Progenitor cell of endocrine pancreas (in vitro differentiated cells): ENCODE data around the gene ITGB2. TPM values are rescaled to one million over a fixed set of nuclear protein-coding genes. Genes with fewer than 3 reads are reported as not detected.

ENCODE experiments used
- DNase-seq: peaks from one replicate; pipeline ENCODE4 v3.0.0; 2021; ENCODE audit warnings: low spot score; ENCODE audit not compliant: unreplicated experiment
- H3K27ac Mint-ChIP-seq: 2 replicates; pipeline ENCODE4 v1.8.0; 2021; ENCODE audit warnings: mild to moderate bottlenecking, moderate library complexity, mixed read lengths
- H3K27me3 Mint-ChIP-seq: 2 replicates; pipeline ENCODE4 v1.8.0; 2021; ENCODE audit warnings: mixed read lengths
- H3K36me3 Mint-ChIP-seq: 2 replicates; pipeline ENCODE4 v1.8.0; 2022; ENCODE audit warnings: mixed read lengths; ENCODE audit not compliant: insufficient read depth
- H3K4me1 Mint-ChIP-seq: 2 replicates; pipeline ENCODE4 v1.8.0; 2021; ENCODE audit warnings: low read depth, mixed read lengths
- H3K4me3 Mint-ChIP-seq: 2 replicates; pipeline ENCODE4 v1.8.0; 2021; ENCODE audit warnings: low read depth, mild to moderate bottlenecking, moderate library complexity, mixed read lengths
- H3K9me3 Mint-ChIP-seq: 2 replicates; pipeline ENCODE4 v1.8.0; 2021; ENCODE audit warnings: low read depth, mixed read lengths
- CTCF ChIP-seq: fragments of 200-600 bp; sonication (generic); IDR thresholded peaks from one replicate; pipeline ENCODE4 v1.5.0; 2021; ENCODE audit warnings: antibody characterized with exemption, mild to moderate bottlenecking; ENCODE audit not compliant: unreplicated experiment
- total RNA-seq: library from RNA; stranded (reverse); gene quantifications from 2 replicates; pipeline ENCODE4 v1.2.1, GENCODE V29; 2021

The ITGB2 gene
- total RNA-seq, 1 donor from 2014 or later: 0.41 TPM

GRCh38 chr21:44923480-44924084 is 2.9 kb upstream of the ITGB2 start:
- TF ChIP-seq CTCF: no peak
- Mint-ChIP-seq H3K4me1 (peaks cover 11% of the 10 kb centered on the region), H3K27ac (no peak overlapping the region), H3K4me3 (no peak overlapping the region), H3K9me3 (no peaks in the 10 kb centered on the region), H3K27me3 (peaks cover 71% of the 10 kb centered on the region), H3K36me3 (no peaks in the 10 kb centered on the region)
- no peak for DNase-seq

GRCh38 chr21:44921928-44922327 is 1.2 kb upstream of the ITGB2 start:
- H3K27ac Mint-ChIP-seq: no peak overlapping the region
- no peaks in the 10 kb centered on the region for H3K9me3 Mint-ChIP-seq
- peaks cover 4% of the 10 kb centered on the region for H3K4me1 Mint-ChIP-seq
- peaks cover 76% of the 10 kb centered on the region for H3K27me3 Mint-ChIP-seq
- no peak for TF ChIP-seq CTCF
- H3K4me3 Mint-ChIP-seq: no peak overlapping the region
- no peak for DNase-seq
- H3K36me3 Mint-ChIP-seq: no peaks in the 10 kb centered on the region

GRCh38 chr21:44919913-44920693 is 596 bp downstream of the ITGB2 start:
- Mint-ChIP-seq H3K27ac (no peak overlapping the region), H3K4me3 (no peak overlapping the region), H3K4me1 (peaks cover 1% of the 10 kb centered on the region), H3K9me3 (no peaks in the 10 kb centered on the region), H3K36me3 (no peaks in the 10 kb centered on the region), H3K27me3 (peaks cover 74% of the 10 kb centered on the region)
- no peak for TF ChIP-seq CTCF
- DNase-seq: no peak

GRCh38 chr21:44919111-44919912 is 1.4 kb downstream of the ITGB2 start:
- Mint-ChIP-seq H3K36me3 (no peaks in the 10 kb centered on the region), H3K4me1 (peaks cover 1% of the 10 kb centered on the region), H3K27me3 (peaks cover 71% of the 10 kb centered on the region), H3K27ac (no peak overlapping the region), H3K9me3 (no peaks in the 10 kb centered on the region), H3K4me3 (no peak overlapping the region)
- TF ChIP-seq CTCF: no peak
- no peak for DNase-seq

GRCh38 chr21:44918581-44919033 is 2.1 kb downstream of the ITGB2 start:
- H3K36me3 Mint-ChIP-seq: no peaks in the 10 kb centered on the region
- peaks cover 65% of the 10 kb centered on the region for H3K27me3 Mint-ChIP-seq
- H3K27ac Mint-ChIP-seq: no peak overlapping the region
- DNase-seq: no peak
- no peaks in the 10 kb centered on the region for H3K9me3 Mint-ChIP-seq
- TF ChIP-seq CTCF: no peak
- H3K4me3 Mint-ChIP-seq: peak overlapping the region; percentile 48
- peaks cover 1% of the 10 kb centered on the region for H3K4me1 Mint-ChIP-seq
